ENCODE results near the gene TTC4. TPM values are rescaled to one million over a fixed set of nuclear protein-coding genes. Genes with fewer than 3 reads are reported as not detected.
"Not testable (repeated sequence)": the region's sequence is repeated elsewhere in the genome, so short reads cannot be mapped to it uniquely, and the experiment has no call there.

Gene TTC4
- total RNA-seq, 2 donors from 2014 or later: 12.7 to 17.2 TPM

- DNase-seq (ENCODE audit: low spot score) (no peak), ATAC-seq (ENCODE audit: insufficient number of reproducible peaks, low FRiP score, low read depth) (no peak)
- Histone ChIP-seq H3K27me3 (replicated peaks; ENCODE audit: insufficient read depth) (no peaks in the 10 kb centered on the region), H3K36me3 (no peaks in the 10 kb centered on the region), H3K27ac (no peak overlapping the region), H3K4me1 (ENCODE audit: control insufficient read depth in 1 of 2, low read depth in 2 of 2) (peaks cover 7 to 9% of the 10 kb centered on the region in 2 donors), H3K4me3 (no peak overlapping the region), H3K9me3 (no peaks in the 10 kb centered on the region)
- TF ChIP-seq CTCF (IDR thresholded peaks at IDR 0.05): no peak
Measured at GRCh38 chr1:54768093-54768492, 52.4 kb downstream of the TTC4 start.

- no peaks in the 10 kb centered on the region for H3K27me3 ChIP-seq (replicated peaks; ENCODE audit: insufficient read depth)
- no peak overlapping the region for H3K27ac ChIP-seq
- TF ChIP-seq CTCF (IDR thresholded peaks at IDR 0.05): no peak
- H3K4me3 ChIP-seq: no peak overlapping the region
- ATAC-seq (ENCODE audit: insufficient number of reproducible peaks, low FRiP score, low read depth) (no peak), DNase-seq (ENCODE audit: low spot score) (no peak)
- no peaks in the 10 kb centered on the region for H3K4me1 ChIP-seq (ENCODE audit: control insufficient read depth in 1 of 2, low read depth in 2 of 2)
- no peaks in the 10 kb centered on the region for H3K36me3 ChIP-seq
- H3K9me3 ChIP-seq: no peaks in the 10 kb centered on the region
Measured at GRCh38 chr1:54772951-54773350, 57.3 kb downstream of the TTC4 start.

- no peak for TF ChIP-seq CTCF (IDR thresholded peaks at IDR 0.05)
- no peak overlapping the region for H3K27ac ChIP-seq
Measured at GRCh38 chr1:54774820-54775498, 59.3 kb downstream of the TTC4 start.

GRCh38 chr1:54775828-54776721 lies 60.4 kb downstream of the TTC4 start:
- not testable (repeated sequence) for ATAC-seq (ENCODE audit: insufficient number of reproducible peaks, low FRiP score, low read depth); DNase-seq (ENCODE audit: low spot score)

More at GRCh38 chr1:54774820-54775498, 59.3 kb downstream of the TTC4 start:
- DNase-seq (ENCODE audit: low spot score) (no peak), ATAC-seq (ENCODE audit: insufficient number of reproducible peaks, low FRiP score, low read depth) (no peak)
- H3K9me3 ChIP-seq: no peaks in the 10 kb centered on the region
- no peaks in the 10 kb centered on the region for H3K4me1 ChIP-seq (ENCODE audit: control insufficient read depth in 1 of 2, low read depth in 2 of 2)
- no peaks in the 10 kb centered on the region for H3K27me3 ChIP-seq (replicated peaks; ENCODE audit: insufficient read depth)
- H3K36me3 ChIP-seq: no peaks in the 10 kb centered on the region
- no peak overlapping the region for H3K4me3 ChIP-seq

GRCh38 chr1:54777011-54777410 lies 61.4 kb downstream of the TTC4 start:
- no peak for TF ChIP-seq CTCF (IDR thresholded peaks at IDR 0.05)
- Histone ChIP-seq H3K36me3 (no peaks in the 10 kb centered on the region), H3K27ac (no peak overlapping the region), H3K27me3 (replicated peaks; ENCODE audit: insufficient read depth) (no peaks in the 10 kb centered on the region), H3K9me3 (no peaks in the 10 kb centered on the region), H3K4me1 (ENCODE audit: control insufficient read depth in 1 of 2, low read depth in 2 of 2) (no peaks in the 10 kb centered on the region), H3K4me3 (no peak overlapping the region)
- ATAC-seq (ENCODE audit: insufficient number of reproducible peaks, low FRiP score, low read depth) (no peak), DNase-seq (ENCODE audit: low spot score) (no peak)

More at GRCh38 chr1:54775828-54776721, 60.4 kb downstream of the TTC4 start:
- not testable (repeated sequence) for H3K27ac ChIP-seq; H3K36me3 ChIP-seq; H3K4me3 ChIP-seq; H3K4me1 ChIP-seq (ENCODE audit: control insufficient read depth in 1 of 2, low read depth in 2 of 2); H3K27me3 ChIP-seq (replicated peaks; ENCODE audit: insufficient read depth); H3K9me3 ChIP-seq
